HG02973 (cell line): ENCODE measurements around the gene ADCY9.
"Not testable (repeated sequence)": the region's sequence is repeated elsewhere in the genome, so short reads cannot be mapped to it uniquely, and the experiment has no call there.

Experiments
- ATAC-seq: cut with Tn5 transposase; IDR thresholded peaks from one replicate; pipeline ENCODE4 v1.9.1; 2021; ENCODE audit warnings: moderate library complexity; ENCODE audit not compliant: unreplicated experiment

Gene ADCY9

DNA sequence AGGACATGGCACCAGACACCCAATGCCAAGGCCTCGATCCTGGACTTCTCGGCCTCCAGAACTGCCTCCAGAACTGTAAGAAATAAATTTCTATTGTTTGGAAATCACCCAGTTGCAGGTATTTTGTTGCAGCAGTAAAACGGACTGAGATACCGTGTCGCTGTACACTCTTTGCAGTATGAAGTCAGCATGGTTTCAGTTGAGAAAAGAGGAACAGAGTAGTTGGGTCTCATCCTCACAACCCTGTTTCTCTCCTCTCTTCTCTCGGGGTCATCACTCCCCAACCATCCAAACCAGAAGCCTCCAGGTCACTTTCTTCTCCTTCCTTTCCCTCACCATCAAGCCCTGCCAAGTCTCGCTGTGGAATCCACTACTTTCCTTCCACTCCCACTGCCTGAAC, 77.8 kb downstream of the ADCY9 start:
- ATAC-seq, result no peak

- ATAC-seq, result not testable (repeated sequence)
Observed at GRCh38 chr16:4036952-4037351, 79.3 kb downstream of the ADCY9 start.

DNA sequence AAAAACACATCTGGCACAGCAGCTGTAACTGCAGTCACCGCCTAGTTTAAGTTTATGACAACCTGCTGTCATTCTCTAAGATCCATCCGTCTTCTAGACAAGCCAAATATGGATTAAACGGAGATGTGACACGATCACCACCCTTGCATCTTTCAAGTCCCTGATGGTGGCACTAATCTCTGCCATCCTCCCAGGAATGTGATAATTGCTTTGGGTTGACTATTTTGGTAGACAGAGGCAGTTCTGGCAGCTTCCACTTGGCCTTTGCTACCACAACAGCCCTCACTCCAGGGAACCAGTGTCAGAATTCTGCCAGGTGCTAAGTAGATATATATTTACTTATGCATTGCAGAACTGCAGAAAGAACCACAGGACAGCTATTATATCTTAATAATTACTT, 81.3 kb downstream of the ADCY9 start:
- ATAC-seq, result no peak

DNA sequence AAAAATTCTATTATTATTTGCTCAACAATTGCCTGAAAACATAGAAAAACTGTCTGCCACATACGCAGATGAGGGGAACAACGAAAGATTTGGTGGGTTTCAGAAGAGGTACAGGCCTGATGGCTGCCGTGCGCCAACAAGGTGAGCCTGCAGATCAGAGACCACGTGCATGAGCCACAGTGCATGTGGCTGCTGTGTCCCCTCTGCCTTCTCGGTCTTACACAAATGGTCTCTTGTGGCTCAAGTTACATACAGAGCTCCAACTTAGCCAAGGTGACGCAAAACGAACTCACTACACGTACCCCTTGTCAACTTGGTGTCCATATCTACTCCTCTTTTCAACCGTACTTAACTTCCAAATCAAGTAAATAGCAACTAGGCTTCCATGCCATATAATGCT, 82.3 kb downstream of the ADCY9 start:
- no peak for ATAC-seq

- ATAC-seq, result no peak
Observed at GRCh38 chr16:4032768-4033167, 83.5 kb downstream of the ADCY9 start.

DNA sequence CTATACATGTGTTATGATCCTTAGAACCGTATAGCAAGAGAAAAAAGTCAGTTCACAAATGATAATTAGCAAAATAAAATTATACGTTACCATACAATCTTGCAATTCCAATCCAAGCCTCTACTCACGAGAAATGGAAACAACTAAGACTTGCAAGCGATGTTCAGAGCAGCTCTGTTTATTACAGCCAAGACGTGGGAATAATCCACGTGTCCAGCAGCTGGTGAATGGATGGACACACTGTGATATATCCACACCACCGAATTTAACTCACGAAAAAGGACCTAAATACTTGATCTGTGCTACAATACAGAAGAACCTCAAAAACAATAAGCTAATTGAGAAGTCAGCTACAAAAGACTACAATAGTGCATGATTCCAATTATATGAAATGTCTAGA, 88.1 kb downstream of the ADCY9 start:
- no peak for ATAC-seq

DNA sequence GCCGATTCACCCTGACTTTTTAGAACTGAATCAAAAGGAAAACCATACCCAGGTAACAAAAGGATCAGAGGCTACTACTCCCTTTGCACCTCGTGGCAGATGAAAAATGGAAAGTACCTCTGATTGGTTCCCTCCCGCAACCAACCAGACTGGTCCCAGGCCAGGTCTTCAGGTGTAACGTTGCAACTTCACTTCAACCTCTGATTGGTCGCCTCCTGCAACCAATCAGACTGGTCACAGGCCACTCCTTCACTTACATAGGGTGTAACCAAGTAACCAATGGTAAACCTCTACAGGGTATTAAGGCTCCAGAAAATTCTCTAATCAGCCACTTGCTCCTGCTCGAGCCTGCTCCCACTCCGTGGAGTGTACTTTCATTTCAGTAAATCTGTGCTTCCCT, 89.4 kb downstream of the ADCY9 start:
- ATAC-seq, result no peak

DNA sequence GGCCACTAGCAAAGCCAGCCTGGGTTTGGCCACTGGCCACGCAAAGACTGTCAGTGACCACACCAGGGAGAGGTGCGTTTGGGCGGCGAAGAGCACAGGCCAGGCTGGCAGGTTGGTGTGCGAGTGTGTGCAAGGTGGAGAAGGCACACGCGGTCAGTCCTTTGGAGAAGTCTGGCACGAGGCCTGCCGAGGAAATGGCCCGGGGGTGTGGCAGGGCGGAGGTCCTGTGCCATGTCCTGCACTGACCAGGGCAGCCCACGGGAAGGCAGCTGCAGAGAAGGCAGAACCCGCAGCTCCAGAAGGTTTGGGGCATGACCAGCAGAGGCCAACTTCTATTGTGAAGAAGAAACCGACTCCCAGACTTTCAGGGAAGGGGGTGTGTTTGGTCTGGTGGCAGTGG, 90.8 kb downstream of the ADCY9 start:
- no peak for ATAC-seq

GRCh38 chr16:4021916-4022315, 94.3 kb downstream of the ADCY9 start:
- no peak for ATAC-seq

DNA sequence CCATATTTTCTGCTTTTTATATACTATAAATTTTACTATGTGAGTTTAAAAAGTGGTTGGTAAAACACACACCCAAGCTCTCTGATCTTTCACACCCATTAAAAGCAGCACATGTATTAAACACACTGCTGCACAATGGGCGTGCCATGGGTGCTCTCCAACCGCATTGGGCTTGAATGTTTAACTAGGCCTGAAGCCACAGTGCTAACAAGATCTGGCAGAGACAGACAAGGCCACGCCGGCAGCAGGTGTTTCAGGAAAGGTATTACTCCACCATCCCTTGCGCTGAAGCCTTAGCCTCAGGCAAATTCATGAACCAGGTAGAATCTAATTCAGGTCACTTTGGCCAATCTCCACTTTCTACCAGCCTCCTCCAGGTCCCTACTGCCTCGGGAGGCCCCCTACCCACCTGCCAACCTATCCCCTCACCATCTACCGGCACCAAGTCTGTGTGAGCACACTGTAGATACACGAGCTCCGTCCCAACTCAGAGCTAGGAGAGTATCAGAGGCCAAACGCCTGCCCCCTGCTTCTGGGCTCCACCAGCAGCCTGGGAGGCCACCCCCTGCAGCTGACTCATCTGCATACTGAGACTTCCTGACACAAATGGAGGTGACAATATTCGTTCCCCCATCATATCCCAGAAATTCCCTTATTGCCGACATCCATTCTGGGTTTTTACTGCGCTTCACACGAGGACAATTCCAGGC, 95.0 kb downstream of the ADCY9 start:
- no peak for ATAC-seq

DNA sequence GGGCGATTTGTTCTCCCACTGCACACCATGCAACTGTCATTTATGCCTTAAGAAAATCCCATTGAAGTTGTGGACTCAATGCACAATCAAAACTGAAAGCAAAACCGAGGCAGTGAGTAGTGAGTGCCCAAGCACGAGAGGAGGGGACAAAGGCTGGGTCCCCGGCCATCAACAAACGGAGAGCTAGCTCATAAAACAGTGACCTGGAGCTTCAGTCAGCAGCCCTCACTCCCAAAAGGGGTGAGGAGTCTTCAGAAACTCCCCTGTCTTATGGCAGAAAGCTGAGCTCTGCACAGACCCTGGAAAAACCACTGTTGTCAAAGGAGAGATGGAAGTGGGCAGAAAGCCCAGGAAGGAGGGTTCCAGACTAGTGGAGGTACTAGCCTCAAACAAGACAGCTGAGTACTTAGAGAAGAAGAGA, 96.9 kb downstream of the ADCY9 start:
- no peak for ATAC-seq

DNA sequence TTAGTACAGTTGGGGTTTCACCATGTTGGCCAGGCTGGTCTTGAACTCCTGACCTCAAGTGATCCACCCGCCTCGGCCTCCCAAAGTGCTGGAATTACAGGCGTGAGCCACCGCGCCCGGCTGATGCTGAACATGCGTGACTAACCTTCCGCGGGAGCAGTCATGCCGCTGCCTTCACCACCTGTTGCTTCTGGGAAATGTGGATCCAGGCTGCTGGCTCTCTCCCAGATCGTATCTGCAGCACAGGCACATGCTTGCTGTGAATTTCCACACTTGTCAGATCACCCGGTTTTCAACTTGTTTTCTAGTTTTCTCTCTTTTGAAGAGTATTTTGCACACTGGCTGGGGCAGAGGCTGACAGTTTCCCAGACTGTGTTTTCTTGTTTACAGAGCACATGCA, 97.9 kb downstream of the ADCY9 start:
- ATAC-seq, result no peak

DNA sequence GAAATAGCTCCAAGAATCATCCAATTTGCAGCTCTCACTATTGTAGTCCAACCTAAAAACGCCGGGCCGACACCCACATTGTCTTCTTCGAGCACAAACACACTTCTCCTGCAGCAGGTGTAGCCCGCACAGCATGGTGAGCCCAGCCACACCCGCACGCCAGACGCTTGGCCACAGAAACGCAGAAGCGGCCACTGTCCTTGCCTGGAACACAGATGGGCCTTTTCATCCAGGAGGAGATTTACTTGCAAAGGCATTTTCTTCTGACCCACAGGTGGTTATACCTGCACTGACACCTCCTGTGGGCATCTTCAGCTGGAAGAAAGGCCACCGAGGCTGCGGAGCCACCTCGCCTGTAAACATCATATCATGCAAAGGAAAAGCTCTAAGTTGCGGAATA, 98.4 kb downstream of the ADCY9 start:
- no peak for ATAC-seq

DNA sequence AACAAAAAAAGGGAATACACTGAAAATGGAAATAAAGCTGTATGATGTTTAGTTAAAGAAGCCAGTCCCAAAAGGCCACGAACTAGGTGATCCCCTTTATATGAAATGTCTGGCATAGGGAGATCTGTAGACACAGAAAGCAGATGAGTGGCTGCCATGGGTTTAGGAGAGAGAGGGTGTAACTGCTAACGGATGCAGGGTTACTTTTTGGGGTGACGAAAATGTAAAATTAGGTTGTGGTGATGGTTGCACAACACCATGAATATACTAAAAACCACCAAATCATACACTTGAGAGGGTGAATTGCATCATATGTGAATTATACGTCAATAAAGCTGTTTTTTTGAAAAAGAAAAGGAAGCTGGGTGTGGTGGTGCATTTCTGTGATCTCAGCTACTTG, 99.6 kb downstream of the ADCY9 start:
- no peak for ATAC-seq

DNA sequence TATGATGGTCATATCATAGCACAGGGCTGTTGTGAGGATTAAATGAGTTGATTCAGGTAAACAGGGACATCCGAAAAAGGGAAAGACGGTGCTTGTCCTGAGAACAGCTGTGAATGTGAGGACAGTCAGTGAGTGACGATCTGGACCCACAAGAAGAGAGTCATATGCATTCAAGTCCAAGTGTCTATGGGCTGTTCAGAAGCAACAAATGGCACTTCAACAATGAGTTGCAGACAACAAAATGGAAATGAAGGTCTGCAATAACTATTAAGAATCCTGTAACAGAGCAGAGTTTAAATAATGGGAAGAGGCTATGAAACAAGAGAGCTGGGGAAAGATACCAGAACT, 100.3 kb downstream of the ADCY9 start:
- no peak for ATAC-seq

- ATAC-seq, result no peak
Observed at GRCh38 chr16:4015275-4016004, 100.8 kb downstream of the ADCY9 start.

DNA sequence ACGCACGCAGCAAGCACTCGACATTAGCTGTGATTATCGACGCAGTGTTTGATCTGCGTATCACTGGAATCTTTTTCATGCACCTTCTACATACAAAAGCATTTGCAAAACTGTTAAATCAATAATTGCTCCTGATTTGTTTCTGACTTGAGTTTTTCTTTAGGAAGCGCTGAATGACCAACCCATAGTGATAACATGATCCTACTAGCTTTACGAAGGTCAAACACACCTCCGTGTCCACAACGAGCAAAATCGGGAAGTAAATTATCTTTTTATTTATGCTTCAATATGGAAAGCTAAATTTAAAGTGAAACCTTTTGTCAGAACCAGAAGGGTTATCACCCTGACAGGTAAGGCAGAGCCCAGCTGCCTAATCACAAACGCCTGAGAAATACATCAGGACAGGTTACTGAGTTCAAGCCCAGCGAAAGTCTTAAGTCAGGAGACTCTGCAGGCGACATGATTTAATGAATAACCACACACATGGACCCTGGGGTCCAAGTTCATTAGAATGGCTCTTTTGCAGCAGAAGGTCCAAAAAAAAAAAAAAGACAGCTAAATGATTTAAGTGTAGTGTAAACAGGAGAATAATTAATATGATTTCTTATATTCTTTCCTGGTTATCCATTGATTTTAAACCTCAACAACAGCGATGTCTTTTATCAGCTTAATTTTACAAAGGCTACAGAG, 104.2 kb downstream of the ADCY9 start:
- ATAC-seq, result no peak

DNA sequence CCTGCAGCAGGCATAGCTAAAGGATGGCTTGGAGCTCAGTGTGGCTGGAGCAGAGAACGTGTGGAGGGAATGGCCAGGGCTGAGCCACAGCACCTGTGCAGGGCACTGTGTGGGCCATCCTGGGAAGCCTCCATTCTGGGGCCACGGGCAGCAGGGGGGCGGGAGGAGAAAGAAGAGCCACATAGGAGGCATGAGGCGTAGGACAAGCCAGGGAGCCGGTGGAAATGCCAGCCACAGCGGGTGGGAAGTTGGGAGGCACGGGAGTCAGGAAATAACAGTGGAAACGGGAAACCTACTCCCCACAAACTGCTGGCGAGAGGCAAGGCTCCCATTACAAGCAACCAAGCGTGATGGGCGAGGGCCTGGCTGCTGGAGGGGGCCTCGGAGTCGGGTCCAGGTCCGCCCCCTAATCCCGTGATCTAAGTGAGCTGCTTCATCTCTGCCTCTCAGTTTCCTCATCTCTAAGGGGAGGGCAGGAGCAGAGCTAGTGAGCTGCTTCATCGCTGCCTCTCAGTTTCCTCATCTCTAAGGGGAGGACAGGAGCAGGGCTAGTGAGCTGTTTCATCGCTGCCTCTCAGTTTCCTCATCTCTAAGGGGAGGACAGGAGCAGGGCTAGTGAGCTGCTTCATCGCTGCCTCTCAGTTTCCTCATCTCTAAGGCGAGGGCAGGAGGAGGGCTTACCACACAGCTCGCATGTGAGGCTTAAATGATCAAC, 104.9 kb downstream of the ADCY9 start:
- ATAC-seq, result no peak

DNA sequence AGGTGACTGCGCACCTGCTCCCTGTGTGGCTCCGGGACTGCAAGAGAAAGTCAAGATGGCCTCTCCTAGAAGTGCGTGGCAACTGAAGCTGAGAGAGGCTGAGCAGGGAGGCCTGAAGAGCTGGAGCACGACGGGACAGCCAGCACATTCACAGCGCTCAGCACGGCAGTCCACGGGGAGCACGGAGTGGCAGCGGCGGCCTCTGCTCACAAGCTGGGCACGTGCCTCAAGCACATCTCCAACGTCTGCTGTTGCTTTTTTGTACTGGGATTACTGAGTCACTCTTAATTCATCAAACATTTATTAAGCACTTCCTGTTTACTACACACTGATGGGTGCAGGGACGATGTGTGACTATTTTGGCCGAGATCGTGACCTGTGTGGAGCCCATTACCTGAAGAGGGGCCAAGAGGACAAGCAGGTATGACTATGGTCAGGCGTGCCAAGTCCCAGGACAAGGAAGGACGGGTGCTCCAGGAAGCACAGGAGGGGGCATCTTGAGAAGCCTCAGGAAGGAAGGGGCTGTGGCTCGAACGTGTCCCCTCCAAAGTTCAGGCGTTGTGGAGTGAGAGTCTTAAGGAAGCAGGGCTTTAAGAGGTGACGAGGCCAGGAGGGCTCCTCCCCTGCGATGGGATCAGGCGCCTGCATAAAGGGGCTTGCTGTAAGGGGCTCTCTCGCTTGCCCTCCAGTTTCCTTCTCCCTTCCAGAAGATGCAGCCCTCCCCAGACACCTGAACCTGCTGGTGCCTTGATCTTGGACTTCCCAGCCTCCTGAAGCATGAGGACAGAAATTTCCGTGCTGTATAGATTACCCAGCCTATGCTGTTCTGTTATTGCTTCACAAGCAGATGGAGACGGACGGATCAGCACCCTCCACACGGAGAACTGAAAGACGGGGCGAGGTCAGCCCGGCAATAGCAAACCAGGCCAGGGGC, 105.8 kb downstream of the ADCY9 start:
- no peak for ATAC-seq

GRCh38 chr16:4009177-4009576, 107.1 kb downstream of the ADCY9 start:
- no peak for ATAC-seq

DNA sequence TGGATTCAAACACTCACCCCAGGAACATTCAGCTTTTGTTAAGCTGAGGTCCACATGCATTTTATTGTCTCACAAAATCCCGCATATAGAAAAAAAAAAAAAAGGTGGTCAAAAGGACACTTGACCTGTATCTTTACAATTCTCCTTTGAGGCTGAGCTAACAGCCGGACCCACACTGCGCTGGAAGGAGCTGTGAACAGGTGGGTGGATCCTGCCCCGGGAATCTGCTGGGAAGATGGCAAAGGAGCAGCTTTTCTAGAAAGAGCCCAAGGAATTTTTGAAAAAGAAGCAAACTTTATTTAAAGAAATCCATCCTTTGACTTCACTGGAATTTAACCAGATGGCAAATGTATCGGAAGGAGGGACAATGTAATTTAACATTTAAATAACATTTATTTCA, 108.1 kb downstream of the ADCY9 start:
- ATAC-seq, result no peak
